Spinal cord (tissue), 10 donors: ENCODE data around the gene HTD2. TPM values are rescaled to one million over a fixed set of nuclear protein-coding genes. Genes with fewer than 3 reads are reported as not detected.

Source experiments
- DNase-seq, 6 donors: peaks; one replicate each; pipeline versions ENCODE4 v3.0.0 to v3.0.0-alpha.2; 2013 to 2015; ENCODE audit warnings: low spot score in 6 of 6, low read depth in 4 of 6
- H3K27ac ChIP-seq: one replicate; pipeline ENCODE4 v1.5.1; 2013; ENCODE audit warnings: low read depth, low read length, control low read depth
- H3K27me3 ChIP-seq: one replicate; pipeline ENCODE4 v1.6.1; 2013; ENCODE audit warnings: low read length; ENCODE audit not compliant: control insufficient read depth, insufficient read depth
- H3K36me3 ChIP-seq: one replicate; pipeline ENCODE4 v1.6.1; 2013; ENCODE audit warnings: low read length; ENCODE audit not compliant: control insufficient read depth, insufficient read depth
- H3K4me1 ChIP-seq: one replicate; pipeline ENCODE4 v1.6.1; 2013; ENCODE audit warnings: low read length; ENCODE audit not compliant: control insufficient read depth, insufficient read depth
- H3K4me3 ChIP-seq: one replicate; pipeline ENCODE4 v1.5.1; 2013; ENCODE audit warnings: low read depth, low read length, control low read depth
- H3K9me3 ChIP-seq: one replicate; pipeline ENCODE4 v1.6.1; 2013; ENCODE audit warnings: low read length; ENCODE audit not compliant: control insufficient read depth, insufficient read depth
- WGBS: methylation state at CpG from one replicate; pipeline ENCODE4 v1.1.5; 2013; ENCODE audit warnings: missing lambda C conversion rate; ENCODE audit not compliant: insufficient coverage; 5-methylcytosine and 5-hydroxymethylcytosine counted together
- polyA plus RNA-seq, 2 donors: library from polyadenylated mRNA; unstranded; fragments of 120-200 nt; gene quantifications; one replicate each; pipeline ENCODE4 v1.2.1, GENCODE V29; 2013; ENCODE audit not compliant: insufficient read length in 2 of 2
- total RNA-seq, 2 donors: library from RNA; depleted of rRNA in 1 of 2; stranded (reverse); fragments of 120-200 nt in 1 of 2; fragments of >200 nt in 1 of 2; gene quantifications; one replicate each; pipeline versions ENCODE4 v1.2.3 to v1.2.4, GENCODE V29; 2013 to 2014
- donor health status: healthy.

HTD2 gene
- total and polyA plus RNA-seq, 4 donors: 10.2 to 12.5 (median 12.1) TPM

GRCh38 chr3:58329150-58329921 is 23.0 kb downstream of the HTD2 start:
- WGBS: 94% methylated on average over 6 of the region's 8 CpGs
- Histone ChIP-seq H3K4me1 (peaks cover 10% of the 10 kb centered on the region), H3K36me3 (no peaks in the 10 kb centered on the region)

DNA sequence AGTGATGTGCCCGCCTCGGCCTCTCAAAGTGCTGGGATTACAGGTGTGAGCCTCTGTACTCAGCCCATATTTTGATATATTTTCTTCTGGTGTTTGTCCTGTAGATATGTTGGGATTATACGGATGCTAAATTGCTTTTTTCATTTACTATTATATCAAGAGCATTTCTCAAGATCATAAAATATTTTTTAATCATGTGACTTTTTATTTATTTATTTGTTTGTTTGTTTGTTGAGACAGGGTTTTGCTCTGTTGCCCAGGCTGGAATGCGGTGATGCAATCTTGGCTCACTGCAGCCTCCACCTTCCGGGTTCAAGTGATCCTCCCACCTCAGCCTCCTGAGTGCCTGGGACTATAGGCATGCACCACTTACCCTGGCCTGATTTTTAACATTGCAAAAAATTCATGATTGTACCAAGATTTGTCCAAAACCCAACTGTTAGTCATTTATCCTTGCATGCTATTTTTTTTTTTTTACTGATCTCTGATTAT is 23.6 kb downstream of the HTD2 start:
- Histone ChIP-seq H3K9me3 (no peaks in the 10 kb centered on the region), H3K27me3 (no peaks in the 10 kb centered on the region), H3K4me3 (no peak overlapping the region), H3K27ac (no peak overlapping the region), H3K4me1 (peaks cover 13% of the 10 kb centered on the region), H3K36me3 (no peaks in the 10 kb centered on the region)
- DNase-seq: no peak
- 100% methylated on average over 2 of the region's 5 CpGs for WGBS

More at GRCh38 chr3:58329150-58329921, 23.0 kb downstream of the HTD2 start:
- no peaks in the 10 kb centered on the region for H3K27me3 ChIP-seq
- H3K9me3 ChIP-seq: no peaks in the 10 kb centered on the region
- no peak overlapping the region for H3K27ac ChIP-seq
- no peak overlapping the region for H3K4me3 ChIP-seq
- DNase-seq: no peak

DNA sequence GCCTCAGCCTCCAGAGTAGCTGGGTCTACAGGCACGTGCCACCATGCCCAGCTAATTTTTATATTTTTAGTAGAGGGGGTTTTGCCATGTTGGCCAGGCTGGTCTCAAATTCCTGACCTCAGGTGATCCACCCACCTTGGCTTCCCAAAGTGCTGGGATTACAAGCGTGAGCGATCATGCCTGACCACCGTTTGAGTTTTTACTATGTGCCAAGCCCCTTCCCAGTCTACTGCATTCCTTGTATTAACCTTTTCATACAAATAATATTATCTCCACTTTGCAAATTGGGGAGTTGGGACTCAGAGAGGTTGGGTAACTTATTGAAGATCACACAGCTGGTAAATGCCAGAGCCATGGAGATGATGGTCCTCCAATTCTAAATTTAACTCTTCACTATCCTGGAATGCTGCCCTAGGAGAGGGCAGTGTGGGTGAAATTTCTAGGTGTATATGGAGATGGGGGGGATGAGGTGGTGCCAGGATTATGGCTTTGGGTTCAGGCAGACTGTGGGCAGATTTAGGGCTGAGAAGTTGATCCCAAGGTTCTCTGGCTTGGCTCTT is 25.4 kb downstream of the HTD2 start:
- no peaks in the 10 kb centered on the region for H3K27me3 ChIP-seq
- H3K36me3 ChIP-seq: no peaks in the 10 kb centered on the region
- DNase-seq: no peak
- peaks cover 15% of the 10 kb centered on the region for H3K4me1 ChIP-seq
- H3K27ac ChIP-seq: no peak overlapping the region
- no peak overlapping the region for H3K4me3 ChIP-seq
- 80% methylated on average over 1 of the region's 4 CpGs for WGBS
- H3K9me3 ChIP-seq: no peaks in the 10 kb centered on the region

DNA sequence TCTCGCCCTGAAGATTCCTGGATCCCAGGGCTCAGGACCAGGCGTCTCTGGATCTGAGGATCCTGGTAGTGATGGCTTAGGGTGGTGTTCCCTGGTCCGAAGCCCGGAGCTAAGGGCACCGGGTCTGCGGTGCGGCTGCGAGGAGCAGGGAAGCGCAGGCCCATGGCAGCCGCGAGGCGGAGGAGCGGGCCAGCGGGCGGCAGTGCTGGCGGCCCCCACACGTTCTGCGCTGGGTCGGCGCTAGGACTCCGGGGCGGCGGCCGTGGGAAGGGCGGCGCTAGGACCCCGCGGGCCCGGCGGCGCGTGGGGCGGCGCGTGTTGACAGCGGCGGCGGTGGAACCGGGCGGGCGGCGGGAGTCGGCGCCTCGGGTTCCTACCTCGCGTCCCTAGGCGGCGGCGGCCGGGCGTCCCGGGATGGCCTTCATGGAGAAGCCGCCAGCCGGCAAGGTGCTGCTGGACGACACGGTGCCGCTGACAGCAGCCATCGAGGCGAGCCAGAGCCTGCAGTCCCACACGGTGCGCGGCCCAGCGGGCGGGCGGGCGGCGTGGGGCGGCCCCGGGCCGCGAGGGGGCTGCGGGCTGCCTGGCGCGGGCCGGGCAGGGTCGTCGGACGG is 26.4 kb downstream of the HTD2 start, which contains the start of gene PXK:
Gene PXK (plus strand): TSS at position 318 of the 614 bp plus-strand sequence. CDS start 97 bp downstream, at position 415.
- H3K27me3 ChIP-seq: no peaks in the 10 kb centered on the region
- DNase-seq: peak in 5 of 6 donors; percentile 66 to 94 (median 77)
- H3K36me3 ChIP-seq: no peaks in the 10 kb centered on the region
- H3K4me1 ChIP-seq: peaks cover 15% of the 10 kb centered on the region
- H3K4me3 ChIP-seq: peak within 1 kb of the TSS; percentile 67
- H3K9me3 ChIP-seq: no peaks in the 10 kb centered on the region
- under 1% methylated on average over 79 of the region's 79 CpGs for WGBS
- peak within 1 kb of the TSS; percentile 9 for H3K27ac ChIP-seq

GRCh38 chr3:58333206-58334012 is 27.1 kb downstream of the HTD2 start:
- Histone ChIP-seq H3K9me3 (no peaks in the 10 kb centered on the region), H3K4me1 (peaks cover 15% of the 10 kb centered on the region), H3K36me3 (no peaks in the 10 kb centered on the region), H3K27me3 (no peaks in the 10 kb centered on the region), H3K27ac (peak overlapping the region; percentile 9), H3K4me3 (peak overlapping the region; percentile 67)
- 0% methylated on average over 34 of the region's 37 CpGs for WGBS
- peak in 3 of 6 donors; percentile 39 to 85 (median 54) for DNase-seq

GRCh38 chr3:58334013-58334321 is 27.6 kb downstream of the HTD2 start:
- H3K4me1 ChIP-seq: peaks cover 15% of the 10 kb centered on the region
- H3K4me3 ChIP-seq: peak overlapping the region; percentile 67
- no peaks in the 10 kb centered on the region for H3K36me3 ChIP-seq
- peak overlapping the region; percentile 33 for H3K27ac ChIP-seq
- no CpG with 5 or more reads among the region's 4 CpGs for WGBS
- no peaks in the 10 kb centered on the region for H3K27me3 ChIP-seq
- peak in 2 of 6 donors; percentile 43 to 51 for DNase-seq
- H3K9me3 ChIP-seq: no peaks in the 10 kb centered on the region

DNA sequence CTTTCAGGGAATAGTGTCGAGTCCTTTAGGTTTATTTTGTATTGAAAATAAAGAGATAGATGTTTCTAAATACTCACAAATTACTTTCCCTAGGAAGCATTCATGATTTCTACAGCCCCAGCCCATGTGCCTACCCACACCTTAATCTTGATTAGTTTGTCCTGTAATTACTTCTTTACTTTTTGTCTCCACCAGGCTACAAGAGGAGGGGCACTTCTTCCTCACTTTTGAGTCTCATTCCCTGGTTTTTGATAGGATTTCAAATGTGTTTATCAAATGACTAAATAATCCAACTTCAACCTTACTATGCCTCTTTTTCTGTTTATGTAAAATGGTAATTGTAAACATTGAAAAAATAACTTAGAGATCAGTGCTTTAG is 28.2 kb downstream of the HTD2 start:
- H3K27ac ChIP-seq: peak overlapping the region; percentile 33

DNA sequence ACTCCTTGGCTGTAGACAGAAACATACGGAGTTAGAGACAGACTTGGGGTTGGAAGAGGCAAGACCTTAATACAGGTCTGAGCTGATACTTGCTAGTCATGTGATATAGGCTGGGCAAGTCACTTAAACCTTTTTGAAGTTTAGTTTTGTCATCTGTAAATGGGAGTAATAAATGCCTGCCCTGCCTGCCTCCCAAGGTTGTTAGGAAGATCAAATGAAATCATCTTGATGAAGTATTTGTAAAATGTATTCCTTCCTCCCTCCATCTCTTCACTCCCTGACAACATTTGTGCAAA is 29.3 kb downstream of the HTD2 start:
- no peak overlapping the region for H3K4me3 ChIP-seq
- no peaks in the 10 kb centered on the region for H3K27me3 ChIP-seq
- H3K36me3 ChIP-seq: peaks cover 3% of the 10 kb centered on the region
- no peak for DNase-seq
- WGBS: 53% methylated on average over 1 of the region's 1 CpG
- H3K4me1 ChIP-seq: peaks cover 15% of the 10 kb centered on the region
- H3K9me3 ChIP-seq: no peaks in the 10 kb centered on the region
- H3K27ac ChIP-seq: no peak overlapping the region

More for the DNA sequence above, 28.2 kb downstream of the HTD2 start:
- peaks cover 3% of the 10 kb centered on the region for H3K36me3 ChIP-seq
- H3K9me3 ChIP-seq: no peaks in the 10 kb centered on the region
- peaks cover 15% of the 10 kb centered on the region for H3K4me1 ChIP-seq
- WGBS: no CpG with 5 or more reads among the region's 1 CpG
- H3K4me3 ChIP-seq: peak overlapping the region; percentile 67
- H3K27me3 ChIP-seq: no peaks in the 10 kb centered on the region
- no peak for DNase-seq

GRCh38 chr3:58336135-58336882 is 30.0 kb downstream of the HTD2 start:
- no peak for DNase-seq
- H3K36me3 ChIP-seq: peaks cover 3% of the 10 kb centered on the region
- H3K9me3 ChIP-seq: no peaks in the 10 kb centered on the region
- H3K27ac ChIP-seq: no peak overlapping the region
- WGBS: 100% methylated on average over 1 of the region's 3 CpGs
- H3K27me3 ChIP-seq: no peaks in the 10 kb centered on the region
- no peak overlapping the region for H3K4me3 ChIP-seq
- peaks cover 15% of the 10 kb centered on the region for H3K4me1 ChIP-seq
